Caco-2 (cell line): ENCODE data around the gene SDK2. TPM values are rescaled to one million over a fixed set of nuclear protein-coding genes. Genes with fewer than 3 reads are reported as not detected.

Experiments used
- BruUV-seq: library from RNA; stranded (reverse); fragments of 400-500 nt; replicated peaks from 2 replicates; lab custom pipeline; 2021; lab: Mats Ljungman, UMichigan
- CTCF ChIA-PET: fragments of 300-600 bp; sonication (Branson Sonifier 250); formaldehyde crosslinking; loops from one replicate; lab custom pipeline; 2022; ENCODE audit warnings: antibody characterized with exemption; lab: Charles Lee
- POLR2A ChIA-PET: fragments of 300-600 bp; sonication (Branson Sonifier 250); formaldehyde crosslinking; loops from one replicate; lab custom pipeline; 2022; ENCODE audit warnings: antibody characterized with exemption; lab: Charles Lee
- DNase-seq, 2 experiments: peaks; one replicate each; pipeline versions ENCODE4 v3.0.0 to v3.0.0-alpha.2; 2020 to 2022
- H3K27me3 ChIP-seq: replicated peaks from 2 replicates; pipeline ENCODE4 v1.6.0; 2011; ENCODE audit warnings: low read length; ENCODE audit not compliant: control insufficient read depth, insufficient read depth
- H3K36me3 ChIP-seq: 2 replicates; pipeline ENCODE4 v1.5.1; 2011; ENCODE audit warnings: low read length; ENCODE audit not compliant: control insufficient read depth, insufficient read depth
- H3K4me1 ChIP-seq: fragments of 250-450 bp; sonication (Bioruptor Pico); 2 replicates; pipeline ENCODE4 v1.5.1; 2020; ENCODE audit warnings: mild to moderate bottlenecking
- H3K4me3 ChIP-seq: 2 replicates; pipeline ENCODE4 v1.5.1; 2011; ENCODE audit warnings: low read depth, mild to moderate bottlenecking, control low read depth, low read length
- H3K9me3 ChIP-seq: fragments of 250-450 bp; sonication (Bioruptor Pico); 2 replicates; pipeline ENCODE4 v1.5.1; 2020; ENCODE audit warnings: mild to moderate bottlenecking, moderate library complexity
- H3K27ac Mint-ChIP-seq: one replicate; pipeline ENCODE4 v1.8.0; 2022; ENCODE audit warnings: mixed read lengths; ENCODE audit not compliant: unreplicated experiment
- H3K27me3 Mint-ChIP-seq: one replicate; pipeline ENCODE4 v1.8.0; 2022; ENCODE audit warnings: mixed read lengths; ENCODE audit not compliant: insufficient read depth, unreplicated experiment
- H3K36me3 Mint-ChIP-seq: one replicate; pipeline ENCODE4 v1.8.0; 2022; ENCODE audit warnings: mild to moderate bottlenecking, mixed read lengths; ENCODE audit not compliant: insufficient read depth, unreplicated experiment
- H3K4me1 Mint-ChIP-seq: one replicate; pipeline ENCODE4 v1.8.0; 2022; ENCODE audit warnings: low read depth, mixed read lengths; ENCODE audit not compliant: unreplicated experiment
- H3K4me3 Mint-ChIP-seq: one replicate; pipeline ENCODE4 v1.8.0; 2022; ENCODE audit warnings: mild to moderate bottlenecking, moderate library complexity, mixed read lengths; ENCODE audit not compliant: unreplicated experiment
- H3K9me3 Mint-ChIP-seq: one replicate; pipeline ENCODE4 v1.8.0; 2022; ENCODE audit warnings: mixed read lengths; ENCODE audit not compliant: unreplicated experiment
- intact Hi-C: fragments of 100-400 bp; cut with micrococcal nuclease; formaldehyde crosslinking; loops from one replicate; pipeline ENCODE4 v1.10.0; 2022; ENCODE audit not compliant: unreplicated experiment
- total RNA-seq: library from RNA; stranded (reverse); gene quantifications from 2 replicates; pipeline ENCODE4 v1.2.3, GENCODE V29; 2022
- TF ChIP-seq, protein P1 (sequence below), 2 experiments: fragments of 200-600 bp in 1 of 2; IDR thresholded peaks; 1 replicate in 1 of 2; 2 replicates in 1 of 2; pipeline versions ENCODE4 v1.5.1 to v1.8.0; 2011 to 2022; ENCODE audit warnings: antibody characterized with exemption in 1 of 2, control low read depth in 1 of 2, inconsistent platforms in 1 of 2, low read depth in 1 of 2, low read length in 1 of 2, mild to moderate bottlenecking in 1 of 2, moderate library complexity in 1 of 2; ENCODE audit not compliant: insufficient read depth in 1 of 2, severe bottlenecking in 1 of 2, unreplicated experiment in 1 of 2

Gene SDK2
- total RNA-seq, 1 experiment from 2014 or later, result 0.09 TPM

DNA sequence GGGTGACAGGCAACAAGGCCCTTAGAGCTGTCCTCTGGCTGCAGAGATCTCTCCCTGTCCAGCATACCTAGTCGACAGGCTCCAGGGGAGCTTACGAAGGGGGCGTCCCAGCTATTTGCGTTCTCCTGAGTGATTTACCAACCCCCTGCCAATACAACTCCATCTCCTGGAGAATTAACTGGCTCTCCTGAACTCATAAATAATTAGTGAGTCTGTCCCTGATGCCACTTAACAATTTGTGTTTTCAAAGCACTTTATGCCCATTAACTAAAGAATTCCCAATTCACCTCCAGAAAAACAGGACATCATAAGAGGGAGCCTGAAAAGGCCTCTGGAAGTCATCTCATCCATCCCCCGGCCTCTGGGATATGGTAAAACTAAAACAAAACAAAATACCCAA, 26.7 kb downstream of the SDK2 start:
- Histone ChIP-seq H3K4me1 (no peaks in the 10 kb centered on the region), H3K4me3 (no peak overlapping the region), H3K36me3 (no peaks in the 10 kb centered on the region), H3K9me3 (no peaks in the 10 kb centered on the region), H3K27me3 (no peaks in the 10 kb centered on the region)
- CTCF ChIA-PET, result no interaction called here
- Mint-ChIP-seq H3K4me3 (no peak overlapping the region), H3K9me3 (peaks cover 8% of the 10 kb centered on the region), H3K36me3 (no peaks in the 10 kb centered on the region), H3K4me1 (no peaks in the 10 kb centered on the region), H3K27ac (no peak overlapping the region), H3K27me3 (peaks cover 3% of the 10 kb centered on the region)
- POLR2A ChIA-PET, result no interaction called here
- TF ChIP-seq, protein P1, sequence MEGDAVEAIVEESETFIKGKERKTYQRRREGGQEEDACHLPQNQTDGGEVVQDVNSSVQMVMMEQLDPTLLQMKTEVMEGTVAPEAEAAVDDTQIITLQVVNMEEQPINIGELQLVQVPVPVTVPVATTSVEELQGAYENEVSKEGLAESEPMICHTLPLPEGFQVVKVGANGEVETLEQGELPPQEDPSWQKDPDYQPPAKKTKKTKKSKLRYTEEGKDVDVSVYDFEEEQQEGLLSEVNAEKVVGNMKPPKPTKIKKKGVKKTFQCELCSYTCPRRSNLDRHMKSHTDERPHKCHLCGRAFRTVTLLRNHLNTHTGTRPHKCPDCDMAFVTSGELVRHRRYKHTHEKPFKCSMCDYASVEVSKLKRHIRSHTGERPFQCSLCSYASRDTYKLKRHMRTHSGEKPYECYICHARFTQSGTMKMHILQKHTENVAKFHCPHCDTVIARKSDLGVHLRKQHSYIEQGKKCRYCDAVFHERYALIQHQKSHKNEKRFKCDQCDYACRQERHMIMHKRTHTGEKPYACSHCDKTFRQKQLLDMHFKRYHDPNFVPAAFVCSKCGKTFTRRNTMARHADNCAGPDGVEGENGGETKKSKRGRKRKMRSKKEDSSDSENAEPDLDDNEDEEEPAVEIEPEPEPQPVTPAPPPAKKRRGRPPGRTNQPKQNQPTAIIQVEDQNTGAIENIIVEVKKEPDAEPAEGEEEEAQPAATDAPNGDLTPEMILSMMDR (IDR thresholded peaks at IDR 0.05; ENCODE audit: insufficient read depth in 1 of 2, low read depth in 1 of 2, low read length in 1 of 2, severe bottlenecking in 1 of 2, unreplicated experiment in 1 of 2), result no peak
- no TSS peak for BruUV-seq
- intact Hi-C loops, result no loop called here
- no peak for DNase-seq

DNA sequence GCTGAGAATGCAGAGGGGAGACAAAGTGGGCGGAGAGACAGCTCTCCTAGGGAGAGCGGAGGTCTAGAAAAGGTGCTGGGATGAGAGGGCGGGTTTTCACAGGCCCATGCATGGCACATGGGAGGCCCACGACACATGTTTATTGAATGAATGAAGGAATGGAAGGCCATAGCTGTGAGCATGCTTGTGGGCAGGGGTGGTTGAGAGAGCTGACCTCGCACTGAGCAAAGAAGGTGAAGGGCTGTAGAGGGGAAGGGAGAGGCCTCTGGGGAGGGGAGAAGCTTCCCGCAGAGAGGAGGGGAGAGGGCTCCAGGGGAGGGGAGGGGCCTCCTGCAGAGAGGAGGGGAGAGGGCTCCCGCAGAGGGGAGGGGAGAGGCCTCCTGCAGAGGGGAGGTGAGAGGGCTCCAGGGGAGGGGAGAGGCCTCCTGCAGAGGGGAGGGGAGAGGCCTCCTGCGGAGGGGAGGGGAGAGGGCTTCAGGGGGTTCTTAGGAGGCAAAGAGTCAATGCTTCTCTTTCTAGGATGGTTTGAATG, 27.3 kb downstream of the SDK2 start:
- Histone ChIP-seq H3K27me3 (no peaks in the 10 kb centered on the region), H3K9me3 (no peaks in the 10 kb centered on the region), H3K36me3 (no peaks in the 10 kb centered on the region), H3K4me3 (no peak overlapping the region), H3K4me1 (no peaks in the 10 kb centered on the region)
- H3K9me3 Mint-ChIP-seq, result peaks cover 8% of the 10 kb centered on the region
- POLR2A ChIA-PET, result no interaction called here
- no peak overlapping the region for H3K4me3 Mint-ChIP-seq
- no TSS peak for BruUV-seq
- TF ChIP-seq, protein P1 (IDR thresholded peaks at IDR 0.05; ENCODE audit: insufficient read depth in 1 of 2, low read depth in 1 of 2, low read length in 1 of 2, severe bottlenecking in 1 of 2, unreplicated experiment in 1 of 2), result no peak
- CTCF ChIA-PET, result no interaction called here
- no peaks in the 10 kb centered on the region for H3K4me1 Mint-ChIP-seq
- intact Hi-C loops, result no loop called here
- peaks cover 3% of the 10 kb centered on the region for H3K27me3 Mint-ChIP-seq
- no peaks in the 10 kb centered on the region for H3K36me3 Mint-ChIP-seq
- no peak for DNase-seq
- H3K27ac Mint-ChIP-seq, result no peak overlapping the region

DNA sequence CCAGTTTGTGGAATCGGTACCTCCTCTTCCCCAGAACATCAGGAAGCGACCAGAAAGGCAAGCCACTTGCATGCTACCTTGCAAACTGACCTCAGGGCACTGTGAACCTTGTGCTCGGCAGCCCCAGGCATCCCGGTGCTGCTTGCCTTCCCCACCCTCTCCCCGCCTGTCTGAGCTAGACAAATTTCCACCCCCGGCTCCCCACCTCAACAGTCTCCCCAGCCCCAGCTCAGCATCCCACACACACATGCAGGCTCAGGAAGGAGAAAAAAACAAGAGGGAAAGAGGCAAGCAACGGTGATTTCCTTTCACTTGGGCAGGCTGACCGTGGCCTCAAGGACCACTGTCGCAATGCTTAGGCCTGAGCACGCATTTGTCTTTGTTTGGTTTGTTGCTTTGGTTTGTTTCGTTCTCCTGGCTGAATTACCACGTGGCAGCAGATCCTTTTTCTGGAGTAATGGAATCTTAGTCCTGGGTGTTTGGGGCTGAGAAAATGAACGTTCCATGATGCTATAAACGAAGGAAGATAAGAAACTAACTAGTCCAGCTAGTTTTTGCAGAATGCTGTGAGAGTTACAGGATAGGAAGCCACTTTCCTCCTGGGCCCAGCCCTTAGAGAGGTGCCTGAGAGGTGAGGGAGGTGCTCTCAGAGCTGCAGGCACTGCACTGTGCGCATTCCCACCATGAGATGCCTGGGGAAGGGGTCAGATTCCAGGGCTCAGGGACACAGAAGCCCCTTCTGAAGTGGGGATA, 27.9 kb downstream of the SDK2 start:
- Mint-ChIP-seq H3K4me3 (no peak overlapping the region), H3K36me3 (no peaks in the 10 kb centered on the region), H3K27ac (no peak overlapping the region), H3K9me3 (peaks cover 8% of the 10 kb centered on the region), H3K27me3 (peaks cover 3% of the 10 kb centered on the region), H3K4me1 (no peaks in the 10 kb centered on the region)
- no peaks in the 10 kb centered on the region for H3K4me1 ChIP-seq
- no peaks in the 10 kb centered on the region for H3K27me3 ChIP-seq
- CTCF ChIA-PET, result no interaction called here
- intact Hi-C loops, result no loop called here
- no peak for DNase-seq
- H3K9me3 ChIP-seq, result no peaks in the 10 kb centered on the region
- no peaks in the 10 kb centered on the region for H3K36me3 ChIP-seq
- BruUV-seq, result no TSS peak
- H3K4me3 ChIP-seq, result no peak overlapping the region
- TF ChIP-seq, protein P1 (IDR thresholded peaks at IDR 0.05; ENCODE audit: insufficient read depth in 1 of 2, low read depth in 1 of 2, low read length in 1 of 2, severe bottlenecking in 1 of 2, unreplicated experiment in 1 of 2), result no peak
- POLR2A ChIA-PET, result no interaction called here
